DND-41 (cell line): Measurements from ENCODE around the gene CDH3.

Source experiments
- ATAC-seq: fragments of 200-7000 bp; cut with Tn5 transposase; 3 replicates; pipeline ENCODE4 v1.9.1; 2021; ENCODE audit warnings: low read depth; ENCODE audit not compliant: insufficient read depth
- DNase-seq: peaks from one replicate; pipeline ENCODE4 v3.0.0-alpha.2; 2020
- H2AFZ ChIP-seq: 2 replicates; pipeline ENCODE4 v1.6.0; 2012; ENCODE audit warnings: low read depth, low read length
- H3K27ac ChIP-seq: 2 replicates; pipeline ENCODE4 v1.5.1; 2012; ENCODE audit warnings: low read length, inconsistent platforms
- H3K27me3 ChIP-seq: fragments of 200-600 bp; sonication (generic); 2 replicates; pipeline ENCODE4 v1.6.0; 2012; ENCODE audit warnings: low read length, mild to moderate bottlenecking, inconsistent platforms; ENCODE audit not compliant: insufficient read depth, poor library complexity
- H3K36me3 ChIP-seq: 2 replicates; pipeline ENCODE4 v1.5.1; 2012; ENCODE audit warnings: low read length, inconsistent platforms; ENCODE audit not compliant: insufficient read depth
- H3K4me1 ChIP-seq: 2 replicates; pipeline ENCODE4 v1.5.1; 2012; ENCODE audit warnings: mild to moderate bottlenecking, low read length; ENCODE audit not compliant: insufficient read depth
- H3K4me2 ChIP-seq: 2 replicates; pipeline ENCODE4 v1.6.0; 2012; ENCODE audit warnings: mild to moderate bottlenecking, moderate library complexity, low read length, inconsistent platforms; ENCODE audit not compliant: insufficient read depth
- H3K4me3 ChIP-seq, 2 experiments: fragments of 200-600 bp in 1 of 2; shearing (Covaris generic) in 1 of 2; 2 replicates each; pipeline ENCODE4 v1.5.1; 2012 to 2016; ENCODE audit warnings: inconsistent platforms in 2 of 2, low read length in 2 of 2, mild to moderate bottlenecking in 2 of 2, low read depth in 1 of 2, moderate library complexity in 1 of 2
- H3K79me2 ChIP-seq: 2 replicates; pipeline ENCODE4 v1.6.0; 2012; ENCODE audit warnings: low read length, inconsistent platforms; ENCODE audit not compliant: insufficient read depth
- H3K9ac ChIP-seq: 2 replicates; pipeline ENCODE4 v1.6.0; 2012; ENCODE audit warnings: low read depth, mild to moderate bottlenecking, inconsistent platforms, low read length, moderate library complexity
- H3K9me3 ChIP-seq: 2 replicates; pipeline ENCODE4 v1.5.1; 2012; ENCODE audit warnings: low read length, moderate library complexity, mild to moderate bottlenecking, inconsistent platforms; ENCODE audit not compliant: insufficient read depth, severe bottlenecking
- H4K20me1 ChIP-seq: 2 replicates; pipeline ENCODE4 v1.6.0; 2012; ENCODE audit warnings: low read length; ENCODE audit not compliant: insufficient read depth
- CTCF ChIP-seq: IDR thresholded peaks from 2 replicates; pipeline ENCODE4 v1.5.1; 2012; ENCODE audit warnings: borderline replicate concordance, low read length, moderate library complexity, mild to moderate bottlenecking; ENCODE audit not compliant: poor library complexity, severe bottlenecking; ENCODE audit errors: extremely low read depth
- EZH2 ChIP-seq: IDR thresholded peaks from 3 replicates; pipeline ENCODE4 v1.6.1; 2012; ENCODE audit warnings: borderline replicate concordance, low read depth, mild to moderate bottlenecking, moderate library complexity, low read length, inconsistent platforms; ENCODE audit not compliant: severe bottlenecking

CDH3 gene

GRCh38 chr16:68659412-68660358, 14.6 kb downstream of the CDH3 start:
- DNase-seq (no peak), ATAC-seq (no peak)
- Histone ChIP-seq H3K36me3 (no peaks in the 10 kb centered on the region), H3K4me2 (no peak overlapping the region), H3K9ac (no peak overlapping the region), H3K4me1 (no peaks in the 10 kb centered on the region), H4K20me1 (no peaks in the 10 kb centered on the region), H3K9me3 (no peaks in the 10 kb centered on the region), H3K4me3 (no peak overlapping the region), H3K79me2 (no peaks in the 10 kb centered on the region), H3K27ac (no peak overlapping the region), H3K27me3 (no peaks in the 10 kb centered on the region), H2AFZ (no peak overlapping the region)
- TF ChIP-seq CTCF, result no peak
- TF ChIP-seq EZH2, result no peak

- DNase-seq, result no peak
- Histone ChIP-seq H3K9me3 (no peaks in the 10 kb centered on the region), H3K9ac (no peak overlapping the region), H2AFZ (no peak overlapping the region), H3K27me3 (no peaks in the 10 kb centered on the region), H3K4me3 (no peak overlapping the region), H3K4me1 (no peaks in the 10 kb centered on the region), H3K36me3 (no peaks in the 10 kb centered on the region), H4K20me1 (no peaks in the 10 kb centered on the region), H3K4me2 (no peak overlapping the region), H3K27ac (no peak overlapping the region), H3K79me2 (no peaks in the 10 kb centered on the region)
- TF ChIP-seq EZH2 (no peak), CTCF (no peak)
- ATAC-seq, result no peak
Measured at GRCh38 chr16:68660359-68660795, 15.3 kb downstream of the CDH3 start.

- Histone ChIP-seq H2AFZ (no peak overlapping the region), H3K79me2 (no peaks in the 10 kb centered on the region), H3K9ac (no peak overlapping the region), H4K20me1 (no peaks in the 10 kb centered on the region), H3K4me3 (no peak overlapping the region), H3K9me3 (no peaks in the 10 kb centered on the region), H3K27ac (no peak overlapping the region), H3K4me1 (no peaks in the 10 kb centered on the region), H3K27me3 (no peaks in the 10 kb centered on the region), H3K36me3 (no peaks in the 10 kb centered on the region), H3K4me2 (no peak overlapping the region)
- no peak for DNase-seq
- TF ChIP-seq CTCF (no peak), EZH2 (no peak)
- ATAC-seq, result no peak
Measured at GRCh38 chr16:68662035-68662434, 16.9 kb downstream of the CDH3 start.
